HCT116 (cell line): Measurements from ENCODE around the gene FXYD4. TPM values are rescaled to one million over a fixed set of nuclear protein-coding genes. Genes with fewer than 3 reads are reported as not detected.
A peak's percentile ranks its signal among the peaks of the same experiment; 100 is the strongest.

ENCODE experiments used
- ATAC-seq: fragments of 200-7000 bp; cut with Tn5 transposase; 2 replicates; pipeline ENCODE4 v1.9.1; 2020; ENCODE audit warnings: mild to moderate bottlenecking, moderate library complexity
- BruUV-seq: library from RNA; stranded (reverse); fragments of 400-500 nt; replicated peaks from 2 replicates; lab custom pipeline; 2021; lab: Mats Ljungman, UMichigan
- CTCF ChIA-PET: fragments of 300-600 bp; sonication (Branson Sonifier 250); formaldehyde crosslinking; loops from one replicate; lab custom pipeline; 2021; ENCODE audit warnings: antibody characterized with exemption; lab: Charles Lee
- POLR2A ChIA-PET: fragments of 300-600, 350-600 bp; sonication (Branson Sonifier 250); formaldehyde crosslinking; loops from one replicate; lab custom pipeline; 2021; ENCODE audit warnings: antibody characterized with exemption; lab: Charles Lee
- RAD21 ChIA-PET, 2 experiments: fragments of 300-600 bp; sonication (Branson Sonifier 250); formaldehyde crosslinking; loops; one replicate each; lab custom pipeline; 2023; ENCODE audit warnings: low total read pairs in 2 of 2; ENCODE audit not compliant: uncharacterized antibody in 2 of 2, unreplicated experiment in 2 of 2, low non-redundant PET in 1 of 2; lab: Charles Lee
- DNase-seq: peaks from one replicate; pipeline ENCODE4 v3.0.0-alpha.2; 2010; ENCODE audit warnings: low read depth, low spot score
- H2AFZ ChIP-seq: fragments of 200-600 bp; shearing (Covaris generic), sonication (generic); 2 replicates; pipeline ENCODE4 v1.6.1; 2017; ENCODE audit warnings: low read depth, mixed run types, mixed read lengths, antibody characterized with exemption, low read length; ENCODE audit not compliant: poor library complexity, severe bottlenecking
- H3K27ac ChIP-seq: 2 replicates; pipeline ENCODE4 v1.5.1; 2012; ENCODE audit warnings: low read depth, low read length
- H3K27me3 ChIP-seq: fragments of 200-600 bp; sonication (generic); 2 replicates; pipeline ENCODE4 v1.6.1; 2016; ENCODE audit warnings: mixed run types, low read length, mixed read lengths; ENCODE audit not compliant: insufficient read depth
- H3K36me3 ChIP-seq, 2 experiments: fragments of 200-500 bp in 1 of 2; fragments of 200-600 bp in 1 of 2; sonication (Bioruptor generic) in 1 of 2; sonication (generic) in 1 of 2; 2 replicates each; pipeline versions ENCODE4 v1.5.1 to v1.6.1; 2014 to 2016; ENCODE audit warnings: low read length in 2 of 2, inconsistent platforms in 1 of 2, mixed read lengths in 1 of 2, mixed run types in 1 of 2; ENCODE audit not compliant: insufficient read depth in 2 of 2, control insufficient read depth in 1 of 2
- H3K4me1 ChIP-seq, 2 experiments: fragments of 200-600 bp in 1 of 2; sonication (generic) in 1 of 2; 2 replicates each; pipeline versions ENCODE4 v1.5.1 to v1.6.1; 2012 to 2017; ENCODE audit warnings: low read length in 2 of 2, inconsistent platforms in 1 of 2, mild to moderate bottlenecking in 1 of 2, mixed read lengths in 1 of 2, mixed run types in 1 of 2, moderate library complexity in 1 of 2; ENCODE audit not compliant: insufficient read depth in 2 of 2, control insufficient read depth in 1 of 2
- H3K4me2 ChIP-seq: fragments of 200-600 bp; sonication (generic); 2 replicates; pipeline ENCODE4 v1.6.1; 2017; ENCODE audit warnings: mixed run types, low read length, mixed read lengths
- H3K4me3 ChIP-seq, 2 experiments: fragments of 200-600 bp in 1 of 2; sonication (generic) in 1 of 2; replicated peaks in 1 of 2; 2 replicates each; pipeline ENCODE4 v1.5.1; 2011 to 2016; ENCODE audit warnings: low read length in 2 of 2, control low read depth in 1 of 2, low read depth in 1 of 2, mild to moderate bottlenecking in 1 of 2, mixed read lengths in 1 of 2, mixed run types in 1 of 2
- H3K79me2 ChIP-seq: fragments of 200-600 bp; sonication (generic); 2 replicates; pipeline ENCODE4 v1.6.1; 2017; ENCODE audit warnings: mild to moderate bottlenecking, mixed run types, low read length, moderate library complexity, mixed read lengths; ENCODE audit not compliant: insufficient read depth
- H3K9ac ChIP-seq: fragments of 200-600 bp; sonication (generic); 2 replicates; pipeline ENCODE4 v1.6.1; 2016; ENCODE audit warnings: low read length, mixed read lengths
- H3K9me2 ChIP-seq: fragments of 200-600 bp; sonication (generic), shearing (Covaris generic); 2 replicates; pipeline ENCODE4 v1.6.1; 2017; ENCODE audit warnings: mixed run types, mild to moderate bottlenecking, moderate library complexity; ENCODE audit not compliant: insufficient read depth
- H3K9me3 ChIP-seq, 2 experiments: fragments of 200-500 bp in 1 of 2; fragments of 200-600 bp in 1 of 2; sonication (Bioruptor generic) in 1 of 2; sonication (generic) in 1 of 2; 2 replicates each; pipeline ENCODE4 v1.6.1; 2014 to 2017; ENCODE audit warnings: low read length in 2 of 2, mixed read lengths in 2 of 2, inconsistent platforms in 1 of 2, low read depth in 1 of 2, mild to moderate bottlenecking in 1 of 2, mixed run types in 1 of 2, moderate library complexity in 1 of 2; ENCODE audit not compliant: control insufficient read depth in 1 of 2, insufficient read depth in 1 of 2
- H4K20me1 ChIP-seq: fragments of 200-600 bp; sonication (generic), shearing (Covaris generic); 2 replicates; pipeline ENCODE4 v1.6.1; 2017; ENCODE audit warnings: mixed run types, mild to moderate bottlenecking, moderate library complexity; ENCODE audit not compliant: insufficient read depth
- CBX3 ChIP-seq: IDR thresholded peaks from 2 replicates; pipeline ENCODE4 v1.6.1; 2012; ENCODE audit warnings: low read depth
- CEBPB ChIP-seq: IDR thresholded peaks from 2 replicates; pipeline ENCODE4 v1.6.1; 2012; ENCODE audit warnings: low read depth
- EGR1 ChIP-seq: IDR thresholded peaks from 2 replicates; pipeline ENCODE4 v1.6.1; 2012; ENCODE audit warnings: low read depth
- ELF1 ChIP-seq: IDR thresholded peaks from 2 replicates; pipeline ENCODE4 v1.6.1; 2012; ENCODE audit warnings: low read depth, borderline replicate concordance
- EZH2 ChIP-seq: fragments of 200-600 bp; sonication (generic); IDR thresholded peaks from 2 replicates; pipeline ENCODE4 v1.6.1; 2017; ENCODE audit warnings: antibody characterized with exemption, mixed run types
- JUND ChIP-seq: IDR thresholded peaks from 2 replicates; pipeline ENCODE4 v1.6.1; 2012
- POLR2AphosphoS5 ChIP-seq: IDR thresholded peaks from 2 replicates; pipeline ENCODE4 v1.6.1; 2011; ENCODE audit warnings: mild to moderate bottlenecking, low read depth, low read length, moderate library complexity
- RAD21 ChIP-seq: IDR thresholded peaks from 2 replicates; pipeline ENCODE4 v1.6.1; 2012; ENCODE audit warnings: low read depth, mild to moderate bottlenecking
- SIN3A ChIP-seq: IDR thresholded peaks from 2 replicates; pipeline ENCODE4 v1.6.1; 2012; ENCODE audit warnings: low read depth
- TCF7L2 ChIP-seq: IDR thresholded peaks from 2 replicates; pipeline ENCODE4 v1.7.0; 2011; ENCODE audit warnings: borderline replicate concordance, inconsistent platforms; ENCODE audit not compliant: insufficient read depth, insufficient read length; ENCODE audit errors: extremely low read depth
- YY1 ChIP-seq: IDR thresholded peaks from 2 replicates; pipeline ENCODE4 v1.6.1; 2011; ENCODE audit warnings: low read length, low read depth, moderate library complexity, mild to moderate bottlenecking; ENCODE audit not compliant: insufficient replicate concordance; ENCODE audit errors: extremely low read depth
- ZFX ChIP-seq: fragments of 450-650 bp; IDR thresholded peaks from 2 replicates; pipeline ENCODE4 v1.6.1; 2017
- intact Hi-C: fragments of 100-400 bp; cut with micrococcal nuclease; formaldehyde crosslinking; loops from 2 replicates; pipeline ENCODE4 v1.10.0; 2022
- total RNA-seq: library from RNA; stranded (reverse); gene quantifications from one replicate; pipeline ENCODE4 v1.2.1, GENCODE V29; 2021; ENCODE audit not compliant: unreplicated experiment
- TF ChIP-seq, protein P1 (sequence below): IDR thresholded peaks from 2 replicates; pipeline ENCODE4 v1.6.1; 2012
- TF ChIP-seq, protein P2 (sequence below): IDR thresholded peaks from 2 replicates; pipeline ENCODE4 v1.6.1; 2011; ENCODE audit warnings: mild to moderate bottlenecking, low read length, moderate library complexity; ENCODE audit not compliant: insufficient replicate concordance; ENCODE audit errors: extremely low read depth
- TF ChIP-seq, protein P3 (sequence below): IDR thresholded peaks from 2 replicates; pipeline ENCODE4 v1.6.1; 2012

FXYD4 gene
- total RNA-seq, 1 experiment from 2014 or later = 0.71 TPM

DNA sequence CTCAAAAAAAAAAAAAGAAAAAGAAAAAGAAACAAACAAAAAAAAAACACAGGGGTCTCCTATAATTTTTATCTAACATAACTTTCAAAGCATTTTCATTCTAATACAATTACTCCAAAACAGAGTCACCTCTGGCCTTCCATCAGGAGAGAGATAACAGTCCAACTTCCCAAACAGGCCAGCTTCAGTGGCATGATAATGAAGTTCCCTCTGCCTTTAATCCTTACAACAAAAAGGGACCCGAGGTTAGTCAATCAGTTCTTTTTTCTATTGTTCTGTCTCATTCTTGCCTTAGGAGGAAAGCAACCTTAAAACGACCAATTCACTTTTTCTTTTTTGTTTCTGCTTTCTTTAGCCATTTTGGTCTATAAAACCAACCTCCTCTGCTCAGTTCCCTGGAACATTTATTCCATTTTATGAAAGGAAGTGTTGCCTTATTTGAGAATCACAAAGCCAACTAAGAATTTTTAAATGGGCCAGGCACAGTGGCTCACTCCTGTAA is 16.5 kb upstream of the FXYD4 start:
- ChIA-PET CTCF (interaction anchor here (0.7 kb wide), 1 partner anchor 19 kb away, joined by 3 read pairs; no protein-coding TSS in a partner anchor), POLR2A (interaction anchor here (0.7 kb wide), 3 partner anchors 49 to 152 kb away, joined by 3 to 5 read pairs (median 3); partner anchors contain the start of gene HNRNPF), RAD21 (no interaction called here)
- H3K27me3 ChIP-seq = no peaks in the 10 kb centered on the region
- no peaks in the 10 kb centered on the region for H3K9me2 ChIP-seq
- no peak for TF ChIP-seq CEBPB
- H3K79me2 ChIP-seq = no peaks in the 10 kb centered on the region
- H4K20me1 ChIP-seq = no peaks in the 10 kb centered on the region
- no peaks in the 10 kb centered on the region for H3K36me3 ChIP-seq
- H3K9me3 ChIP-seq = no peaks in the 10 kb centered on the region
- DNase-seq (no peak), ATAC-seq (no peak)
- H3K4me3 ChIP-seq = no peak overlapping the region
- H3K4me1 ChIP-seq = peaks cover 17 to 32% of the 10 kb centered on the region in 2 experiments
- no TSS peak for BruUV-seq
- peak overlapping the region; percentile 72; the same call in 1 of the 2 replicates for H3K4me2 ChIP-seq
- intact Hi-C loops = no loop called here
- peak overlapping the region; percentile 15; the same call in 1 of the 2 replicates for H3K9ac ChIP-seq
- H3K27ac ChIP-seq = no peak overlapping the region
- H2AFZ ChIP-seq = no peak overlapping the region

DNA sequence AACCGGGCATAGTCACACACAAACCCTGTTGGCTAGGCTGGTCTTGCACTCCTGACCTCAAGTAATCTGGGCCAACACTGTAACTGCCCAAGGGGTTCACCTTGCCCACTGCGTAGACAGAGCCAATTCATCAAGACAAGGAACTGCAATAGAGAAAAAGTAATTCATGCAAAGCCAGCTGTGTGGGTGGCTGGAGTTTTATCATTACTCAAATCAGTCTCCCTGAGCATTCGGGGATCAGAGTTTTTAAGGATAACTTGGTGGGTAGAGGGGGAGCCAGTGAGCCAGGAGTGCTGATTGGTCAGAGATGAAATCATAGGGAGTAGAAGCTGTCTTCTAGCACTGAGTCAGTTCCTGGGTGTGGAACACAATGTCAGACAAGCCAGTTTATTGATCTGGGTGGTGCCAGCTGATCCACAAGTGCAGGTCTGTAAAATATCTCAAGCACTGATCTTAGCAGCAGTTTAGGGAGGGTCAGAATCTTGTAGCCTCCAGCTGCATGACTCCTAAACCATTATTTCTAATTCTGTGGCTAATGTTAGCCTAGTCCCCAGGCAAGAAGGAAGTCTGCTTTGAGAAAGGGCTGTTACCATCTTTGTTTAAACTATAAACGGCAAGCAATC is 15.6 kb upstream of the FXYD4 start:
- no peaks in the 10 kb centered on the region for H3K9me2 ChIP-seq
- ChIA-PET RAD21 (interaction anchor here in 1 of 2 experiments (0.6 kb wide), 1 partner anchor 106 kb away, joined by 10 read pairs; no protein-coding TSS in a partner anchor), POLR2A (interaction anchor here (0.7 to 1.2 kb wide), 2 partner anchors 42 to 153 kb away, joined by 5 read pairs; no protein-coding TSS in a partner anchor), CTCF (interaction anchor here (0.7 kb wide), 1 partner anchor 18 kb away, joined by 3 read pairs; no protein-coding TSS in a partner anchor)
- H3K4me2 ChIP-seq = peak overlapping the region; percentile 72
- ATAC-seq (peak; percentile 94), DNase-seq (peak; percentile 83)
- H3K36me3 ChIP-seq = no peaks in the 10 kb centered on the region
- 0 out of 2 replicates have a peak overlapping the region, but pooled peaks have one; percentile 21 for H3K9ac ChIP-seq
- no peaks in the 10 kb centered on the region for H3K79me2 ChIP-seq
- peaks cover 17 to 32% of the 10 kb centered on the region in 2 experiments for H3K4me1 ChIP-seq
- peak overlapping the region in 1 of 2 experiments; percentile 29; a peak in 2 of 4 replicates for H3K4me3 ChIP-seq
- intact Hi-C loops = no loop called here
- H3K27me3 ChIP-seq = no peaks in the 10 kb centered on the region
- peak overlapping the region; percentile 41 for H3K27ac ChIP-seq
- no peaks in the 10 kb centered on the region for H4K20me1 ChIP-seq
- BruUV-seq = no TSS peak
- no peaks in the 10 kb centered on the region for H3K9me3 ChIP-seq
- H2AFZ ChIP-seq = no peak overlapping the region
- TF ChIP-seq RAD21 (no peak; the same call in 1 of the 2 replicates), TCF7L2 (no peak), POLR2AphosphoS5 (peak; percentile 57), YY1 (no peak), EGR1 (no peak), ELF1 (no peak), EZH2 (no peak), JUND (peak; percentile 71), ZFX (no peak), SIN3A (peak; percentile 70; the same call in 1 of the 2 replicates), CBX3 (peak; percentile 23; the same call in 1 of the 2 replicates)
- TF ChIP-seq, protein P1, sequence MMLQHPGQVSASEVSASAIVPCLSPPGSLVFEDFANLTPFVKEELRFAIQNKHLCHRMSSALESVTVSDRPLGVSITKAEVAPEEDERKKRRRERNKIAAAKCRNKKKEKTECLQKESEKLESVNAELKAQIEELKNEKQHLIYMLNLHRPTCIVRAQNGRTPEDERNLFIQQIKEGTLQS = no peak
- TF ChIP-seq, protein P2, sequence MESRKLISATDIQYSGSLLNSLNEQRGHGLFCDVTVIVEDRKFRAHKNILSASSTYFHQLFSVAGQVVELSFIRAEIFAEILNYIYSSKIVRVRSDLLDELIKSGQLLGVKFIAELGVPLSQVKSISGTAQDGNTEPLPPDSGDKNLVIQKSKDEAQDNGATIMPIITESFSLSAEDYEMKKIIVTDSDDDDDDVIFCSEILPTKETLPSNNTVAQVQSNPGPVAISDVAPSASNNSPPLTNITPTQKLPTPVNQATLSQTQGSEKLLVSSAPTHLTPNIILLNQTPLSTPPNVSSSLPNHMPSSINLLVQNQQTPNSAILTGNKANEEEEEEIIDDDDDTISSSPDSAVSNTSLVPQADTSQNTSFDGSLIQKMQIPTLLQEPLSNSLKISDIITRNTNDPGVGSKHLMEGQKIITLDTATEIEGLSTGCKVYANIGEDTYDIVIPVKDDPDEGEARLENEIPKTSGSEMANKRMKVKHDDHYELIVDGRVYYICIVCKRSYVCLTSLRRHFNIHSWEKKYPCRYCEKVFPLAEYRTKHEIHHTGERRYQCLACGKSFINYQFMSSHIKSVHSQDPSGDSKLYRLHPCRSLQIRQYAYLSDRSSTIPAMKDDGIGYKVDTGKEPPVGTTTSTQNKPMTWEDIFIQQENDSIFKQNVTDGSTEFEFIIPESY = no peak
- TF ChIP-seq, protein P3, sequence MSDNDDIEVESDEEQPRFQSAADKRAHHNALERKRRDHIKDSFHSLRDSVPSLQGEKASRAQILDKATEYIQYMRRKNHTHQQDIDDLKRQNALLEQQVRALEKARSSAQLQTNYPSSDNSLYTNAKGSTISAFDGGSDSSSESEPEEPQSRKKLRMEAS = no peak; the same call in 1 of the 2 replicates
